Fibroblast of lung (primary cell): ENCODE results near the gene EGR4.

Source experiments
- CTCF ChIP-seq, 2 donors: IDR thresholded peaks in 1 of 2; conservative IDR thresholded peaks in 1 of 2; 1 replicate in 1 of 2; 2 replicates in 1 of 2; pipeline ENCODE4 v1.5.1; 2011 to 2012; ENCODE audit warnings: low read length in 2 of 2, control low read depth in 1 of 2, inconsistent platforms in 1 of 2, low read depth in 1 of 2, mild to moderate bottlenecking in 1 of 2
- EZH2 ChIP-seq: IDR thresholded peaks from 2 replicates; pipeline ENCODE4 v1.5.1; 2012; ENCODE audit warnings: low read length, control low read depth, mild to moderate bottlenecking; ENCODE audit errors: missing control alignments

GRCh38 chr2:73252238-73253027 is 40.9 kb downstream of the EGR4 start:
- TF ChIP-seq CTCF (conservative IDR thresholded peaks at IDR 0.05 in 1 of 2, IDR thresholded peaks at IDR 0.05 in 1 of 2; ENCODE audit: low read depth in 1 of 2, low read length in 2 of 2) (no peak), EZH2 (no peak)
